Neutrophil (primary cell): Measurements from ENCODE around the gene LTF.

Source experiments
- H3K27ac ChIP-seq: fragments of 200-600 bp; sonication (generic); 2 replicates; pipeline ENCODE4 v1.5.1; 2016; ENCODE audit warnings: mild to moderate bottlenecking, moderate library complexity
- H3K27me3 ChIP-seq: fragments of 200-600 bp; sonication (generic); 2 replicates; pipeline ENCODE4 v1.6.0; 2016; ENCODE audit warnings: mild to moderate bottlenecking
- H3K36me3 ChIP-seq: fragments of 200-600 bp; sonication (generic); 2 replicates; pipeline ENCODE4 v1.5.1; 2017
- H3K4me1 ChIP-seq, 2 experiments: fragments of 200-600 bp in 1 of 2; sonication (generic) in 1 of 2; 1 replicate in 1 of 2; 2 replicates in 1 of 2; pipeline versions ENCODE4 v1.5.1 to v1.6.1; 2013 to 2016; ENCODE audit warnings: low read depth in 1 of 2, low read length in 1 of 2, mild to moderate bottlenecking in 1 of 2, moderate library complexity in 1 of 2; ENCODE audit not compliant: control insufficient read depth in 1 of 2, insufficient read depth in 1 of 2
- H3K4me3 ChIP-seq, 2 experiments: fragments of 200-600 bp in 1 of 2; sonication (generic) in 1 of 2; 1 replicate in 1 of 2; 2 replicates in 1 of 2; pipeline ENCODE4 v1.5.1; 2013 to 2016; ENCODE audit warnings: low read depth in 1 of 2, low read length in 1 of 2, mild to moderate bottlenecking in 1 of 2, moderate library complexity in 1 of 2
- H3K9me3 ChIP-seq: fragments of 200-600 bp; sonication (generic); 2 replicates; pipeline ENCODE4 v1.5.1; 2016
- CTCF ChIP-seq: fragments of 200-600 bp; sonication (generic); IDR thresholded peaks from 2 replicates; pipeline ENCODE4 v1.5.1; 2016; ENCODE audit warnings: antibody characterized with exemption

LTF gene

GRCh38 chr3:46386205-46386604 is 78.5 kb downstream of the LTF start:
- Histone ChIP-seq H3K27ac (no peak overlapping the region), H3K4me1 (no peaks in the 10 kb centered on the region), H3K27me3 (no peaks in the 10 kb centered on the region), H3K4me3 (no peak overlapping the region), H3K9me3 (no peaks in the 10 kb centered on the region), H3K36me3 (no peaks in the 10 kb centered on the region)
- TF ChIP-seq CTCF: no peak
